Mucosa of descending colon (tissue), 3 donors: ENCODE measurements around the gene PCDHGB7. TPM values are rescaled to one million over a fixed set of nuclear protein-coding genes. Genes with fewer than 3 reads are reported as not detected.
A peak's percentile ranks its signal among the peaks of the same experiment; 100 is the strongest.
"Not testable (repeated sequence)": the region's sequence is repeated elsewhere in the genome, so short reads cannot be mapped to it uniquely, and the experiment has no call there.

ENCODE experiments used
- ATAC-seq: fragments of 200-7000 bp; cut with Tn5 transposase; one replicate; pipeline ENCODE4 v1.9.1; 2020; ENCODE audit warnings: mild to moderate bottlenecking, moderate library complexity
- DNase-seq, 3 donors: peaks; one replicate each; pipeline ENCODE4 v3.0.0-alpha.2; 2020
- H3K36me3 ChIP-seq: fragments of 200-600 bp; one replicate; pipeline ENCODE4 v1.8.0; 2021; ENCODE audit warnings: low read depth, mild to moderate bottlenecking
- H3K4me1 ChIP-seq: fragments of 200-600 bp; one replicate; pipeline ENCODE4 v1.8.0; 2021; ENCODE audit warnings: low read depth, mild to moderate bottlenecking
- H3K4me3 ChIP-seq: fragments of 200-600 bp; one replicate; pipeline ENCODE4 v1.8.0; 2021; ENCODE audit warnings: mild to moderate bottlenecking
- H3K9me3 ChIP-seq: fragments of 200-600 bp; one replicate; pipeline ENCODE4 v1.8.0; 2021; ENCODE audit warnings: mild to moderate bottlenecking
- intact Hi-C, 2 donors: fragments of 100-400 bp; cut with DNase I in 1 of 2; cut with micrococcal nuclease in 1 of 2; formaldehyde crosslinking; loops; one replicate each; pipeline versions ENCODE4 v1.11.0 to v1.11.1; 2022; cut with DNase I, micrococcal nuclease
- total RNA-seq, 3 donors: library from RNA; stranded (reverse); fragmentation: NEBNext Ultra II Directional in 2 of 3; extraction: Animal tissue kit (Norgen Biotek cat#: 25700) in 2 of 3; gene quantifications; one replicate each; pipeline versions ENCODE4 v1.2.1 to v1.2.4, GENCODE V29; 2021 to 2023
- TF ChIP-seq, protein P1 (sequence below): fragments of 200-600 bp; IDR thresholded peaks from one replicate; pipeline ENCODE4 v1.8.0; 2022; ENCODE audit warnings: antibody characterized with exemption, mild to moderate bottlenecking
- donor health status: DM: no; HTN: no; CAD: no; lungs with moderate emphysema.
- donor health status: DM: no; HTN: no; CAD: no.
- donor health status: DM: no; HTN: yes; CAD: no.

Gene PCDHGB7
- total RNA-seq, 3 donors from 2014 or later, result 4.2 to 17.9 (median 4.5) TPM

DNA sequence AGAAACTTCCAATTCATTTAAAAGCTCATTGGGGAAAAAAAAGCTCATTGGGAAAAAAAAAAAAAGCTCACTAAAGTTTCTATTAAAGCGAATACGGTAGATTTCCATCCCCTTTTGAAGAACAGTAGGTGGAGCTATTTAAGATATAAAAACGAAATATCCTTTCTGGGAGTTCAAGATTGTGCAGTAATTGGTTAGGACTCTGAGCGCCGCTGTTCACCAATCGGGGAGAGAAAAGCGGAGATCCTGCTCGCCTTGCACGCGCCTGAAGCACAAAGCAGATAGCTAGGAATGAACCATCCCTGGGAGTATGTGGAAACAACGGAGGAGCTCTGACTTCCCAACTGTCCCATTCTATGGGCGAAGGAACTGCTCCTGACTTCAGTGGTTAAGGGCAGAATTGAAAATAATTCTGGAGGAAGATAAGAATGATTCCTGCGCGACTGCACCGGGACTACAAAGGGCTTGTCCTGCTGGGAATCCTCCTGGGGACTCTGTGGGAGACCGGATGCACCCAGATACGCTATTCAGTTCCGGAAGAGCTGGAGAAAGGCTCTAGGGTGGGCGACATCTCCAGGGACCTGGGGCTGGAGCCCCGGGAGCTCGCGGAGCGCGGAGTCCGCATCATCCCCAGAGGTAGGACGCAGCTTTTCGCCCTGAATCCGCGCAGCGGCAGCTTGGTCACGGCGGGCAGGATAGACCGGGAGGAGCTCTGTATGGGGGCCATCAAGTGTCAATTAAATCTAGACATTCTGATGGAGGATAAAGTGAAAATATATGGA lies 13.0 kb downstream of the PCDHGB7 start, which contains the start of gene PCDHGA12:
PCDHGA12 (plus strand) TSS at position 176 of the 782 bp plus-strand sequence; CDS start at position 429, 253 bp downstream.
- no peak for DNase-seq
- peaks cover 93% of the 10 kb centered on the region for H3K9me3 ChIP-seq

DNA sequence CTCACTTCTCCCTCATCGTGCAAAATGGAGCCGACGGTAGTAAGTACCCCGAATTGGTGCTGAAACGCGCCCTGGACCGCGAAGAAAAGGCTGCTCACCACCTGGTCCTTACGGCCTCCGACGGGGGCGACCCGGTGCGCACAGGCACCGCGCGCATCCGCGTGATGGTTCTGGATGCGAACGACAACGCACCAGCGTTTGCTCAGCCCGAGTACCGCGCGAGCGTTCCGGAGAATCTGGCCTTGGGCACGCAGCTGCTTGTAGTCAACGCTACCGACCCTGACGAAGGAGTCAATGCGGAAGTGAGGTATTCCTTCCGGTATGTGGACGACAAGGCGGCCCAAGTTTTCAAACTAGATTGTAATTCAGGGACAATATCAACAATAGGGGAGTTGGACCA lies 13.8 kb downstream of the PCDHGB7 start:
- ATAC-seq (no peak), DNase-seq (no peak)
- TF ChIP-seq, protein P1, sequence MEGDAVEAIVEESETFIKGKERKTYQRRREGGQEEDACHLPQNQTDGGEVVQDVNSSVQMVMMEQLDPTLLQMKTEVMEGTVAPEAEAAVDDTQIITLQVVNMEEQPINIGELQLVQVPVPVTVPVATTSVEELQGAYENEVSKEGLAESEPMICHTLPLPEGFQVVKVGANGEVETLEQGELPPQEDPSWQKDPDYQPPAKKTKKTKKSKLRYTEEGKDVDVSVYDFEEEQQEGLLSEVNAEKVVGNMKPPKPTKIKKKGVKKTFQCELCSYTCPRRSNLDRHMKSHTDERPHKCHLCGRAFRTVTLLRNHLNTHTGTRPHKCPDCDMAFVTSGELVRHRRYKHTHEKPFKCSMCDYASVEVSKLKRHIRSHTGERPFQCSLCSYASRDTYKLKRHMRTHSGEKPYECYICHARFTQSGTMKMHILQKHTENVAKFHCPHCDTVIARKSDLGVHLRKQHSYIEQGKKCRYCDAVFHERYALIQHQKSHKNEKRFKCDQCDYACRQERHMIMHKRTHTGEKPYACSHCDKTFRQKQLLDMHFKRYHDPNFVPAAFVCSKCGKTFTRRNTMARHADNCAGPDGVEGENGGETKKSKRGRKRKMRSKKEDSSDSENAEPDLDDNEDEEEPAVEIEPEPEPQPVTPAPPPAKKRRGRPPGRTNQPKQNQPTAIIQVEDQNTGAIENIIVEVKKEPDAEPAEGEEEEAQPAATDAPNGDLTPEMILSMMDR, result no peak
- Histone ChIP-seq H3K4me1 (no peaks in the 10 kb centered on the region), H3K36me3 (no peaks in the 10 kb centered on the region), H3K4me3 (no peak overlapping the region), H3K9me3 (peaks cover 92% of the 10 kb centered on the region)
- intact Hi-C loops, result no loop called here

More for the DNA sequence above, 13.0 kb downstream of the PCDHGB7 start, which contains the start of gene PCDHGA12:
- intact Hi-C loops, result no loop called here
- peak; percentile 32 for ATAC-seq
- no peak within 1 kb of the TSS for H3K4me3 ChIP-seq
- H3K4me1 ChIP-seq, result no peaks in the 10 kb centered on the region
- no peaks in the 10 kb centered on the region for H3K36me3 ChIP-seq
- TF ChIP-seq, protein P1, result no peak

DNA sequence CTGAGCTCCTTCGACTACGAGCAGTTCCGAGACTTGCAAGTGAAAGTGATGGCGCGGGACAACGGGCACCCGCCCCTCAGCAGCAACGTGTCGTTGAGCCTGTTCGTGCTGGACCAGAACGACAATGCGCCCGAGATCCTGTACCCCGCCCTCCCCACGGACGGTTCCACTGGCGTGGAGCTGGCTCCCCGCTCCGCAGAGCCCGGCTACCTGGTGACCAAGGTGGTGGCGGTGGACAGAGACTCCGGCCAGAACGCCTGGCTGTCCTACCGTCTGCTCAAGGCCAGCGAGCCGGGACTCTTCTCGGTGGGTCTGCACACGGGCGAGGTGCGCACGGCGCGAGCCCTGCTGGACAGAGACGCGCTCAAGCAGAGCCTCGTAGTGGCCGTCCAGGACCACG lies 14.8 kb downstream of the PCDHGB7 start:
- H3K4me3 ChIP-seq, H3K4me1 ChIP-seq, DNase-seq, intact Hi-C loops, H3K36me3 ChIP-seq, ATAC-seq: not testable (repeated sequence)
- H3K9me3 ChIP-seq, result peaks cover 92% of the 10 kb centered on the region

DNA sequence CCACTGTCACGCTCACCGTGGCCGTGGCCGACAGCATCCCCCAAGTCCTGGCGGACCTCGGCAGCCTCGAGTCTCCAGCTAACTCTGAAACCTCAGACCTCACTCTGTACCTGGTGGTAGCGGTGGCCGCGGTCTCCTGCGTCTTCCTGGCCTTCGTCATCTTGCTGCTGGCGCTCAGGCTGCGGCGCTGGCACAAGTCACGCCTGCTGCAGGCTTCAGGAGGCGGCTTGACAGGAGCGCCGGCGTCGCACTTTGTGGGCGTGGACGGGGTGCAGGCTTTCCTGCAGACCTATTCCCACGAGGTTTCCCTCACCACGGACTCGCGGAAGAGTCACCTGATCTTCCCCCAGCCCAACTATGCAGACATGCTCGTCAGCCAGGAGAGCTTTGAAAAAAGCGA lies 15.2 kb downstream of the PCDHGB7 start:
- H3K4me1 ChIP-seq, H3K36me3 ChIP-seq, intact Hi-C loops, DNase-seq, H3K4me3 ChIP-seq, ATAC-seq: not testable (repeated sequence)
- H3K9me3 ChIP-seq, result peaks cover 92% of the 10 kb centered on the region

DNA sequence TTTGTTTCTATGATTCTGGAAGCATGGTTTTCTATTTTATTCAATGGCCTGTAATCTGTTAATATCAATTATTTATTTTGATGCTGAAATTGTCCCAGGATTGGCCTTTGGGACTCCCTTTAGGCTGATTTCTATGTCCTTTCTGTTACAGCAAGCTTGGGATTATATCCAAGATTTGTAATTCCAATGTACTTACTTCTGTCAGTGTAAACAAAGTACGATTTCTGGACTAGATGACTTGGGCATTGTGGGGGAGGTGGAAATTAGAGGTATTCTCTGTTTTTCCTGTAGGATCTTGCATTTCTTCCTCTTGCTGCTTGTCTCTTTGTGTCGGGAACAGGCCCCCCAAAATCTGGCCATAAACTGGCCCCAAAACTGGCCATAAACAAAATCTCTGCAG lies 16.5 kb downstream of the PCDHGB7 start:
- Histone ChIP-seq H3K36me3 (no peaks in the 10 kb centered on the region), H3K9me3 (peaks cover 86% of the 10 kb centered on the region), H3K4me1 (no peaks in the 10 kb centered on the region), H3K4me3 (no peak overlapping the region)
- intact Hi-C loops, result no loop called here
- ATAC-seq (no peak), DNase-seq (no peak)
- TF ChIP-seq, protein P1, result no peak

DNA sequence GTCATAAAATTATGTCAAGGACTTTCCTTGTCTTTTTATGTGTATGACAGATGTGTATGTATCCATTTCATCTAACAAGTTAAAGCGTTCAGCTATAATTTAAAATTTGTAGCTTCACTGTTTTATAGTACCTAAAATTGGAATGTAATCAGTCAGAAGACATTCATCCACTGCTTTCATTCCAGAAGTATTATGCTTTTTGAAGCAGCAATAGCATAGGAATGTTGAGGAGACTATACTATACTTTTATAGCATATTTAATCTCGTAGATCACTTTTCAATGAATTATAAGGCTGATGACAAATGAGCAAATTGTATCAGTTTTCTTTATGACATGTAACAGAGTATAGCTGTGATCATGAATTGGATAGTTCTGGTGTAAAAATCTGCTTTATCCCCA lies 19.7 kb downstream of the PCDHGB7 start:
- DNase-seq (no peak), ATAC-seq (no peak)
- Histone ChIP-seq H3K4me1 (no peaks in the 10 kb centered on the region), H3K4me3 (no peak overlapping the region), H3K9me3 (peaks cover 86% of the 10 kb centered on the region), H3K36me3 (no peaks in the 10 kb centered on the region)
- intact Hi-C loops, result no loop called here
- TF ChIP-seq, protein P1, result no peak
